Common myeloid progenitor, CD34-positive (primary cell): Measurements from ENCODE around the gene COL2A1.

Experiments used
- CTCF ChIA-PET: fragments of 350-600 bp; sonication (Branson Sonifier 250); formaldehyde crosslinking; loops from one replicate; lab custom pipeline; 2021; ENCODE audit warnings: antibody characterized with exemption; lab: Charles Lee
- POLR2A ChIA-PET: fragments of 350-600 bp; sonication (Branson Sonifier 250); formaldehyde crosslinking; loops from one replicate; lab custom pipeline; 2021; ENCODE audit warnings: antibody characterized with exemption; lab: Charles Lee
- DNase-seq, 3 donors: peaks; one replicate each; pipeline versions ENCODE4 v3.0.0 to v3.0.0-alpha.2; 2013
- H3K27ac ChIP-seq, 2 experiments: 1 replicate in 1 of 2; 2 replicates in 1 of 2; pipeline ENCODE4 v1.7.0; 2013; ENCODE audit warnings: inconsistent platforms in 2 of 2, low read length in 2 of 2, mild to moderate bottlenecking in 2 of 2, low read depth in 1 of 2, moderate library complexity in 1 of 2; ENCODE audit not compliant: severe bottlenecking in 2 of 2, insufficient read depth in 1 of 2, poor library complexity in 1 of 2
- H3K27me3 ChIP-seq, 5 experiments: replicated peaks in 2 of 5; 1 replicate in 3 of 5; 2 replicates in 2 of 5; pipeline versions ENCODE4 v1.6.1 to v1.7.0; 2013; ENCODE audit warnings: low read length in 4 of 5, mild to moderate bottlenecking in 2 of 5, moderate library complexity in 2 of 5, inconsistent platforms in 1 of 5; ENCODE audit not compliant: insufficient read depth in 5 of 5, control insufficient read depth in 4 of 5
- H3K36me3 ChIP-seq, 4 experiments: 1 replicate in 2 of 4; 2 replicates in 2 of 4; pipeline versions ENCODE4 v1.6.1 to v1.7.0; 2013; ENCODE audit warnings: low read length in 3 of 4, control low read depth in 1 of 4, mild to moderate bottlenecking in 1 of 4; ENCODE audit not compliant: control insufficient read depth in 4 of 4, insufficient read depth in 4 of 4
- H3K4me1 ChIP-seq, 4 experiments: 1 replicate in 3 of 4; 2 replicates in 1 of 4; pipeline versions ENCODE4 v1.6.1 to v1.7.1; 2013; ENCODE audit warnings: low read length in 3 of 4, mild to moderate bottlenecking in 3 of 4, control low read depth in 1 of 4, inconsistent platforms in 1 of 4, moderate library complexity in 1 of 4; ENCODE audit not compliant: control insufficient read depth in 4 of 4, insufficient read depth in 4 of 4; ENCODE audit errors: control extremely low read depth in 1 of 4
- H3K4me3 ChIP-seq, 7 experiments: 1 replicate in 4 of 7; 2 replicates in 3 of 7; pipeline versions ENCODE4 v1.5.1 to v1.7.0; 2013; ENCODE audit warnings: mild to moderate bottlenecking in 7 of 7, low read length in 6 of 7, moderate library complexity in 6 of 7, inconsistent platforms in 2 of 7, low read depth in 2 of 7, control low read depth in 1 of 7; ENCODE audit not compliant: insufficient read depth in 4 of 7, control insufficient read depth in 1 of 7; ENCODE audit errors: extremely low read depth in 1 of 7
- H3K9me3 ChIP-seq, 5 experiments: 1 replicate in 4 of 5; 2 replicates in 1 of 5; pipeline versions ENCODE4 v1.6.1 to v1.7.1; 2013; ENCODE audit warnings: low read length in 4 of 5, mild to moderate bottlenecking in 2 of 5, inconsistent platforms in 1 of 5, low read depth in 1 of 5, moderate library complexity in 1 of 5; ENCODE audit not compliant: control insufficient read depth in 4 of 5, insufficient read depth in 2 of 5; ENCODE audit errors: control extremely low read depth in 1 of 5
- WGBS: methylation state at CpG from one replicate; pipeline ENCODE4 v1.1.5; 2013; ENCODE audit not compliant: insufficient coverage; 5-methylcytosine and 5-hydroxymethylcytosine counted together

Gene COL2A1

GRCh38 chr12:48008349-48008748 is 4.1 kb upstream of the COL2A1 start:
- H3K27me3 ChIP-seq = peaks cover 9 to 56% (median 40%) of the 10 kb centered on the region in 5 experiments
- H3K4me1 ChIP-seq = peaks cover 3 to 19% (median 18%) of the 10 kb centered on the region in 4 experiments
- POLR2A ChIA-PET = interaction anchor here (0.7 kb wide), 1 partner anchor 176 kb away, joined by 3 read pairs; no protein-coding TSS in a partner anchor
- DNase-seq = no peak
- H3K9me3 ChIP-seq = no peaks in the 10 kb centered on the region
- H3K36me3 ChIP-seq = no peaks in the 10 kb centered on the region
- CTCF ChIA-PET = no interaction called here
- no peak overlapping the region for H3K27ac ChIP-seq
- no peak overlapping the region for H3K4me3 ChIP-seq
- 89% methylated on average over 2 of the region's 2 CpGs for WGBS

DNA sequence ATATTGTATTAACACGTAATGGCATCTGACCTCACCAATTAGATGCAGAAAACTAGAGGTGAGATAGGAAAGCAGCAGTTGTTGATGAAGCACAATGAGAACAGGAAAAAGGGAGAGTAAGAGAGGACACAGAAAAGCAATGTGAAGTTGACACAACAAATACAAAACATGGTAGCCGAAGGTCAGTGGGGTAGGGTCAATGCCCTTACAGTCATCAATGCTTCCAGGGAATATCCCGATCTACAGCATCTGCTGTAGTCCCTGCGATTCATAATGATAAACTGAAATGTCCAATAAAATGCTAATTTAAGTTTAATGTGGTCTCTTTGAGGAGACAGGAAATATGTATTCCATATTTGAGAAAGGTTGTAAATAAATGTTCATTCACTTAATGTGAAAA is 2.9 kb upstream of the COL2A1 start:
- ChIA-PET POLR2A (no interaction called here), CTCF (no interaction called here)
- 92% methylated on average over 2 of the region's 4 CpGs for whole genome bisulfite sequencing
- Histone ChIP-seq H3K27me3 (peaks cover 9 to 68% (median 47%) of the 10 kb centered on the region in 5 experiments), H3K27ac (no peak overlapping the region), H3K36me3 (no peaks in the 10 kb centered on the region), H3K4me3 (no peak overlapping the region), H3K9me3 (no peaks in the 10 kb centered on the region), H3K4me1 (peaks cover 3 to 30% (median 29%) of the 10 kb centered on the region in 4 experiments)
- no peak for DNase-seq

GRCh38 chr12:48005750-48006021 is 1.4 kb upstream of the COL2A1 start:
- Histone ChIP-seq H3K27ac (no peak overlapping the region), H3K27me3 (peaks cover 9 to 83% (median 54%) of the 10 kb centered on the region in 5 experiments), H3K4me3 (no peak overlapping the region), H3K9me3 (no peaks in the 10 kb centered on the region), H3K4me1 (peaks cover 3 to 45% (median 43%) of the 10 kb centered on the region in 4 experiments), H3K36me3 (no peaks in the 10 kb centered on the region)
- ChIA-PET CTCF (interaction anchor here (0.8 to 1.5 kb wide), 4 partner anchors 11 to 41 kb away, joined by 3 read pairs; no protein-coding TSS in a partner anchor), POLR2A (no interaction called here)
- DNase-seq = no peak

- POLR2A ChIA-PET = interaction anchor here (0.6 kb wide), 1 partner anchor 10 kb away, joined by 3 read pairs; no protein-coding TSS in a partner anchor
- Histone ChIP-seq H3K4me3 (peak overlapping the region in 5 of 7 experiments; percentile 42 to 68 (median 61)), H3K4me1 (peaks cover 3 to 45% (median 43%) of the 10 kb centered on the region in 4 experiments), H3K9me3 (no peaks in the 10 kb centered on the region), H3K36me3 (no peaks in the 10 kb centered on the region), H3K27me3 (peaks cover 9 to 88% (median 57%) of the 10 kb centered on the region in 5 experiments), H3K27ac (no peak overlapping the region)
- 39% methylated on average over 27 of the region's 30 CpGs for WGBS
- no peak for DNase-seq
- CTCF ChIA-PET = interaction anchor here (0.8 to 1.5 kb wide), 5 partner anchors 11 to 41 kb away, joined by 3 read pairs; no protein-coding TSS in a partner anchor
Measured at GRCh38 chr12:48005001-48005749, 899 bp upstream of the COL2A1 start.

- no peak overlapping the region for H3K27ac ChIP-seq
- H3K4me1 ChIP-seq = peaks cover 3 to 45% (median 43%) of the 10 kb centered on the region in 4 experiments
- H3K36me3 ChIP-seq = no peaks in the 10 kb centered on the region
- 1% methylated on average over 31 of the region's 38 CpGs for WGBS
- H3K27me3 ChIP-seq = peaks cover 9 to 94% (median 62%) of the 10 kb centered on the region in 5 experiments
- H3K4me3 ChIP-seq = peak overlapping the region; percentile 18 to 68 (median 51)
- H3K9me3 ChIP-seq = no peaks in the 10 kb centered on the region
- DNase-seq = peak; percentile 56 to 73 (median 64)
- ChIA-PET POLR2A (no interaction called here), CTCF (interaction anchor here (0.8 to 1.6 kb wide), 4 partner anchors 12 to 97 kb away, joined by 3 to 7 read pairs (median 3); no protein-coding TSS in a partner anchor)
Measured at GRCh38 chr12:48003226-48004052, 837 bp downstream of the COL2A1 start.

GRCh38 chr12:48002773-48003218 is 1.5 kb downstream of the COL2A1 start:
- WGBS = under 1% methylated on average over 17 of the region's 26 CpGs
- ChIA-PET CTCF (interaction anchor here (1.0 to 1.6 kb wide), 2 partner anchors 12 to 97 kb away, joined by 3 to 7 read pairs; no protein-coding TSS in a partner anchor), POLR2A (no interaction called here)
- DNase-seq = peak in 1 of 3 donors; percentile 33
- peaks cover 3 to 45% (median 43%) of the 10 kb centered on the region in 4 experiments for H3K4me1 ChIP-seq
- no peak overlapping the region for H3K27ac ChIP-seq
- peaks cover 9 to 95% (median 67%) of the 10 kb centered on the region in 5 experiments for H3K27me3 ChIP-seq
- no peaks in the 10 kb centered on the region for H3K9me3 ChIP-seq
- peak overlapping the region in 2 of 7 experiments; percentile 18 to 47 for H3K4me3 ChIP-seq
- H3K36me3 ChIP-seq = no peaks in the 10 kb centered on the region
